Smooth muscle cell (in vitro differentiated cells): Measurements from ENCODE around the gene PDE6A. TPM values are rescaled to one million over a fixed set of nuclear protein-coding genes. Genes with fewer than 3 reads are reported as not detected.

Experiments used
- DNase-seq: peaks from one replicate; lab custom pipeline; 2025; ENCODE audit not compliant: unreplicated experiment; lab: John Stamatoyannopoulos, UW
- H2AFZ ChIP-seq: fragments of 200-600 bp; sonication (generic); 2 replicates; pipeline ENCODE4 v1.6.0; 2016; ENCODE audit warnings: antibody characterized with exemption, low read depth, mild to moderate bottlenecking
- H3F3A ChIP-seq: fragments of 200-600 bp; sonication (generic); 2 replicates; pipeline ENCODE4 v1.6.0; 2017; ENCODE audit warnings: antibody characterized with exemption, low read depth
- H3K27ac ChIP-seq: fragments of 200-600 bp; sonication (generic); 2 replicates; pipeline ENCODE4 v1.5.1; 2016; ENCODE audit warnings: low read depth, mild to moderate bottlenecking
- H3K27me3 ChIP-seq: fragments of 200-600 bp; sonication (generic); 2 replicates; pipeline ENCODE4 v1.6.1; 2016; ENCODE audit warnings: low read depth, mild to moderate bottlenecking
- H3K36me3 ChIP-seq: fragments of 200-600 bp; sonication (generic); 2 replicates; pipeline ENCODE4 v1.5.1; 2016; ENCODE audit warnings: low read depth
- H3K4me1 ChIP-seq: fragments of 200-600 bp; sonication (generic); 2 replicates; pipeline ENCODE4 v1.5.1; 2016; ENCODE audit warnings: low read depth
- H3K4me2 ChIP-seq: fragments of 200-600 bp; sonication (generic); 2 replicates; pipeline ENCODE4 v1.6.0; 2016; ENCODE audit warnings: mild to moderate bottlenecking
- H3K4me3 ChIP-seq: fragments of 200-600 bp; sonication (generic); 2 replicates; pipeline ENCODE4 v1.5.1; 2016; ENCODE audit warnings: mild to moderate bottlenecking
- H3K79me2 ChIP-seq: fragments of 200-600 bp; sonication (generic); 2 replicates; pipeline ENCODE4 v1.6.0; 2016; ENCODE audit warnings: low read depth, mild to moderate bottlenecking
- H3K9ac ChIP-seq: fragments of 200-600 bp; sonication (generic); 2 replicates; pipeline ENCODE4 v1.6.0; 2016; ENCODE audit warnings: low read depth
- H3K9me3 ChIP-seq: fragments of 200-600 bp; sonication (generic); replicated peaks from 2 replicates; pipeline ENCODE4 v1.5.1; 2016; ENCODE audit warnings: low read depth
- H4K20me1 ChIP-seq: fragments of 200-600 bp; sonication (generic); 2 replicates; pipeline ENCODE4 v1.6.0; 2016; ENCODE audit warnings: low read depth
- CTCF ChIP-seq: fragments of 200-600 bp; sonication (generic); IDR thresholded peaks from 2 replicates; pipeline ENCODE4 v1.5.1; 2017; ENCODE audit warnings: borderline replicate concordance, mild to moderate bottlenecking, antibody characterized with exemption; ENCODE audit not compliant: insufficient read depth, poor library complexity, severe bottlenecking
- WGBS: methylation state at CpG from one replicate; pipeline ENCODE4 v1.1.7; 2016; ENCODE audit warnings: low lambda C conversion rate; 5-methylcytosine and 5-hydroxymethylcytosine counted together
- polyA plus RNA-seq: library from polyadenylated mRNA; unstranded; fragments of >200 nt; fragmentation: Nextera tagmentation; extraction: Ambion mirVana; gene quantifications from 2 replicates; pipeline ENCODE4 v1.2.1, GENCODE V29; 2016
- total RNA-seq: library from RNA; depleted of rRNA; stranded (reverse); fragments of >200 nt; gene quantifications from 2 replicates; pipeline ENCODE4 v1.2.3, GENCODE V29; 2014

The PDE6A gene
- total and polyA plus RNA-seq, 2 experiments from 2014 or later = 0.05 TPM; not detected in 1

GRCh38 chr5:149834246-149834855, 110.2 kb downstream of the PDE6A start:
- DNase-seq = no peak
- WGBS = 50% methylated on average over 5 of the region's 5 CpGs
- peaks cover 4% of the 10 kb centered on the region for H3F3A ChIP-seq

GRCh38 chr5:149833116-149833827, 111.3 kb downstream of the PDE6A start:
- no peaks in the 10 kb centered on the region for H3K27me3 ChIP-seq
- no peak overlapping the region for H2AFZ ChIP-seq
- H3K4me2 ChIP-seq = no peak overlapping the region
- no peaks in the 10 kb centered on the region for H3F3A ChIP-seq
- H3K9ac ChIP-seq = no peak overlapping the region
- H3K36me3 ChIP-seq = no peaks in the 10 kb centered on the region
- H3K4me1 ChIP-seq = no peaks in the 10 kb centered on the region
- no peaks in the 10 kb centered on the region for H3K79me2 ChIP-seq
- no peak overlapping the region for H3K4me3 ChIP-seq
- H3K9me3 ChIP-seq = no peaks in the 10 kb centered on the region
- no peak for TF ChIP-seq CTCF
- H3K27ac ChIP-seq = no peak overlapping the region
- DNase-seq = no peak
- WGBS = 96% methylated on average over 30 of the region's 30 CpGs
- H4K20me1 ChIP-seq = no peaks in the 10 kb centered on the region

More at GRCh38 chr5:149834246-149834855, 110.2 kb downstream of the PDE6A start:
- Histone ChIP-seq H3K4me1 (no peaks in the 10 kb centered on the region), H3K4me3 (no peak overlapping the region), H2AFZ (no peak overlapping the region), H3K36me3 (no peaks in the 10 kb centered on the region), H3K79me2 (no peaks in the 10 kb centered on the region), H3K9ac (no peak overlapping the region), H3K4me2 (no peak overlapping the region), H3K27ac (no peak overlapping the region), H3K27me3 (no peaks in the 10 kb centered on the region), H4K20me1 (no peaks in the 10 kb centered on the region), H3K9me3 (no peaks in the 10 kb centered on the region)
- TF ChIP-seq CTCF = peak; percentile 68

- no peaks in the 10 kb centered on the region for H3F3A ChIP-seq
- no peak overlapping the region for H3K27ac ChIP-seq
- H3K4me1 ChIP-seq = no peaks in the 10 kb centered on the region
- no peak overlapping the region for H3K9ac ChIP-seq
- TF ChIP-seq CTCF = no peak
- H2AFZ ChIP-seq = no peak overlapping the region
- no peaks in the 10 kb centered on the region for H3K79me2 ChIP-seq
- H3K4me3 ChIP-seq = no peak overlapping the region
- 90% methylated on average over 12 of the region's 12 CpGs for WGBS
- no peaks in the 10 kb centered on the region for H3K9me3 ChIP-seq
- no peak overlapping the region for H3K4me2 ChIP-seq
- no peaks in the 10 kb centered on the region for H4K20me1 ChIP-seq
- H3K27me3 ChIP-seq = no peaks in the 10 kb centered on the region
- no peaks in the 10 kb centered on the region for H3K36me3 ChIP-seq
- DNase-seq = no peak
Observed at GRCh38 chr5:149832636-149833035, 112.0 kb downstream of the PDE6A start.
